ENCODE measurements around the gene KCNK6.

The KCNK6 gene

DNA sequence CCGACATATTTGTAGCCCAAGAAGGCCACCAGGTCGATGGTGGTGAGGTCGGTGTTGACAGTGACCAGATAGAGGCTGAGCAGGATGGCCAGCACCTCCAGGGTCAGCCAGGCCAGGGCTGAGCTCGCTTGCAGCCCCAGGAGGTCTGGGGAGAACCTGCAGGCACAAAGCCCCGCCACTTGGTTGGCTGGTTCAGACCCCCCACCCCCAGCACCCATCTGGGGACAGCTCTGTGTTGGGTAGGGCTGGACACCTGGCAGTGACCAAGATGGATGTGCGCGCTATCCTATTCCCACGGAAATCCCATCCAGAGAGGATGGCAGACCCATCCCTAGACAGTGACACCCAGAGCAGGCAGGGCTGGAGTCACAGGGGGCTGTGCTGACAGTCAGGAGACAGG is 12.0 kb upstream of the KCNK6 start:
- no peak overlapping the region for H3K27ac ChIP-seq
- peaks cover 35% of the 10 kb centered on the region for H3K36me3 ChIP-seq (replicated peaks)
- DNase-seq, result no peak
- in situ Hi-C loops (cut with HindIII; ENCODE audit: low pct_ligation_motif_present, low sequenced_read_pairs), result no loop called here
- no peak overlapping the region for H3K4me3 ChIP-seq (ENCODE audit: low read depth, low read length)
- H3K27me3 ChIP-seq (replicated peaks), result no peaks in the 10 kb centered on the region
- TF ChIP-seq, protein P1, sequence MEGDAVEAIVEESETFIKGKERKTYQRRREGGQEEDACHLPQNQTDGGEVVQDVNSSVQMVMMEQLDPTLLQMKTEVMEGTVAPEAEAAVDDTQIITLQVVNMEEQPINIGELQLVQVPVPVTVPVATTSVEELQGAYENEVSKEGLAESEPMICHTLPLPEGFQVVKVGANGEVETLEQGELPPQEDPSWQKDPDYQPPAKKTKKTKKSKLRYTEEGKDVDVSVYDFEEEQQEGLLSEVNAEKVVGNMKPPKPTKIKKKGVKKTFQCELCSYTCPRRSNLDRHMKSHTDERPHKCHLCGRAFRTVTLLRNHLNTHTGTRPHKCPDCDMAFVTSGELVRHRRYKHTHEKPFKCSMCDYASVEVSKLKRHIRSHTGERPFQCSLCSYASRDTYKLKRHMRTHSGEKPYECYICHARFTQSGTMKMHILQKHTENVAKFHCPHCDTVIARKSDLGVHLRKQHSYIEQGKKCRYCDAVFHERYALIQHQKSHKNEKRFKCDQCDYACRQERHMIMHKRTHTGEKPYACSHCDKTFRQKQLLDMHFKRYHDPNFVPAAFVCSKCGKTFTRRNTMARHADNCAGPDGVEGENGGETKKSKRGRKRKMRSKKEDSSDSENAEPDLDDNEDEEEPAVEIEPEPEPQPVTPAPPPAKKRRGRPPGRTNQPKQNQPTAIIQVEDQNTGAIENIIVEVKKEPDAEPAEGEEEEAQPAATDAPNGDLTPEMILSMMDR (IDR thresholded peaks at IDR 0.05; ENCODE audit: low read depth, low read length, missing control alignments), result no peak

DNA sequence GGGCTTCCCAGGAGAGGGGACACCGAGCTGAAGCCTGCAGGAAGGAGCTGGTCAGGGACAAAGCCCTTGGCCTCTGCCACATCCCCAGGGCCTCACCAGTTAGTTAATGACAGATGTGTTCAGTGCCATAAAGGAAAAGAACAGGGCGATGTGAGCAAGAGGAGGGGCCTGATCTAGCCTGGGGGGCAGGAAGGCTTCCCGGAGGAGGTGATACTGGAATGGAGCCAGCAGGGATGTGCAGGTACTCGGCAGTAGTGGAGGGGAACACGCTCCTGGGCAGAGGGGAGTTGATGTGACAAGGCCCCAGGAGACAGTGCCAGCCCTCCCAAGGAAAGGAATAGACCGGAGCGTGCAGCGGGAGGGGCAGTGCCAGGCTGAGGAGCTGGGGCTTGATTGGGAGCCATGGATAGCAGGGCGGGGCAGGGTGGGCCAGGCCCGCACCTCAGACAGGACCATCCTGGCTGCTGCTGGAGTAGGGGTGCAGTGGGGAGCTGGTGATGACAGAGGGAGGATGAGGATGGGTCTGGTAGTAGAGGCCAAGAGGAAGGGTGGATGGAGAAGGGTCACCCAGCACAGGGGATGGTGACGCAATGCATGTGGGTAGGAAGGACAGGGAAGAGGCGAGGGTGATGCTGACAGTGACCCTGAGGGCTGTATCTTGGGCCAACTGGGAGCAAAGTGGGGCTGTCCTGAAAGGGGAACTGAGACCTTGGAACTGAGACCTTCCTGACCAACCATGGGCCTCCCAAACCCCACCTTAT is 11.5 kb upstream of the KCNK6 start:
- no peak overlapping the region for H3K4me3 ChIP-seq (ENCODE audit: low read depth, low read length)
- DNase-seq, result no peak
- no peaks in the 10 kb centered on the region for H3K27me3 ChIP-seq (replicated peaks)
- H3K27ac ChIP-seq, result no peak overlapping the region
- H3K36me3 ChIP-seq (replicated peaks), result peaks cover 35% of the 10 kb centered on the region
- in situ Hi-C loops (cut with HindIII; ENCODE audit: low pct_ligation_motif_present, low sequenced_read_pairs), result no loop called here
- TF ChIP-seq, protein P1 (IDR thresholded peaks at IDR 0.05; ENCODE audit: low read depth, low read length, missing control alignments), result no peak

DNA sequence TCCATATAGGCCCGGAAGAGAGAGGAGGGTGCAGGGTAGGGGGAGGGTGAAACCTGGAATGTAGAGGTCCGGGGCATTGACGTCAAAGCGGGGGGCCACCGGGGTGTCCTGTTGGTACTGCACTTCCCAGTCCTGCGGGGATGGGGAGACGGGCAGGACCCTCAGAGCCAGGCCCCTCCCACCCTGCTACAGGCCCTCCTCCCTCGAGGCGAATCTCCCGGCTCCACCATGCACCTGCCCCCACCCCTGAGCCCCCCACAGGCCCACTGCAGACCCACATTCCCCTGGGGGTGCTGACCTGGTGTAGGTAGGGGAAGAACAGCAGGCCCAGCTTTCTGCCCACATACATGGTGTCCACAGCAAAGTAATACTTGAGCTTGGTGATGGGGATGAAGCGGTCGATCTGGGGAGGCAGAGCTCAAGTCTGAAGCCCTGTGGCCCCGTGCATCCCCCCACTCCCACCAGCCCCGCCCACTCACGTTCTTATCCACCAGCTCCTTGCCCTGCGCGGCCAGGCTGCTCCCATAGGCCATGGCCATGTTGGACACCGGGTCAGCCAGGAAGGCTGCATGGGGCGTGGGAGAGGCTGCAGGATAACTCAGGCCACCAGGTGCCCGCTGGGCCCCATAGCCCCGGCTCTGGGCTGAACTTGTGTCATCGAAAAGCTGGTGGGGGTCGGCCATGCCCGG is 10.6 kb upstream of the KCNK6 start:
- Histone ChIP-seq H3K27me3 (replicated peaks) (no peaks in the 10 kb centered on the region), H3K36me3 (replicated peaks) (peaks cover 35% of the 10 kb centered on the region), H3K4me3 (ENCODE audit: low read depth, low read length) (no peak overlapping the region), H3K27ac (no peak overlapping the region)
- DNase-seq, result no peak
- in situ Hi-C loops (cut with HindIII; ENCODE audit: low pct_ligation_motif_present, low sequenced_read_pairs), result no loop called here
- TF ChIP-seq, protein P1 (IDR thresholded peaks at IDR 0.05; ENCODE audit: low read depth, low read length, missing control alignments), result no peak

DNA sequence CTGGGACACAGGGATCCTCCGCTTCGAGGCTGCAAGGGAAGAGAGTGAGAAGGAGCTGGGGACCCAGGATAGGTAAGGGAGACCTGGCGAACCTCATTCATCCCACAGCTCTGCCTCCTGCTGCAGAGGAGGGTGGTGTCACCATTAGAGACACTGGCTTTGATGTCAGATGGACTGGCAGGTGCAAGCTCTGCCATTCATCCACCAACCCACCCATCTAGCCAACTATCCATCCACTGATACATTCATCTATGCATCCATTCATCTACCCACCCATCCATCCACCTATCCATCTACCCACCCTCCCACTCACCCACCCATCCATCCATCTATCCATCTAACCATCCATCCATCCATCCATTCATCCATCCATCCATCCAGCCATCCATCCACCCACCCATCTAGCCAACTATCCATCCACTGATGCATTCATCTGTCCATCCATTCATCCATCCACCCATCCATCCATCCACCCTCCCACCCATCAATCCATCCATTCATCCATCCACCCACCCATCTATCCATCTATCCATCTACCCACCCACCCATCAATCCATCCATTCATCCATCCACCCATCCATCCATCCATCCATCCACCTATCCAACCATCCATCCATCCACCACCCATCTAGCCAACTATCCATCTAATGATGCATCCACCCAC is 9.9 kb upstream of the KCNK6 start:
- Histone ChIP-seq H3K27me3 (replicated peaks) (no peaks in the 10 kb centered on the region), H3K4me3 (ENCODE audit: low read depth, low read length) (no peak overlapping the region), H3K36me3 (replicated peaks) (peaks cover 29% of the 10 kb centered on the region), H3K27ac (no peak overlapping the region)
- in situ Hi-C loops (cut with HindIII; ENCODE audit: low pct_ligation_motif_present, low sequenced_read_pairs), result no loop called here
- DNase-seq, result no peak
- TF ChIP-seq, protein P1 (IDR thresholded peaks at IDR 0.05; ENCODE audit: low read depth, low read length, missing control alignments), result no peak

DNA sequence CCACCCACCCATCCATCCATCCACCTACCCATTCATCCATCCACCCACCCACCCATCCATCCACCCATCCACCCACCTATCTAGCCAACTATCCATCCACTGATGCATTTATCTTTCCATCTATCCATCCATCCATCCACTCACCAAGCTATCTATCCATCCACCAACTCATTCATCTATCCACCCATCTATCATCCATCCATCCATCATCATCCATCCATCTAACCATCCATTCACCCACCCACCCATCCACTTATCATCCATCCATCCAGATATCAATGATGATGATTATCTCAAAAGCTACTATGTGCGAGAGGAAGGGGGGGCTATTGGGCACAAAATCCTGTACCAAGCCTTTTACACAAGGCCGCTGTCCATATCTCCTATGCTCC is 9.4 kb upstream of the KCNK6 start:
- Histone ChIP-seq H3K36me3 (replicated peaks) (peaks cover 24% of the 10 kb centered on the region), H3K27me3 (replicated peaks) (no peaks in the 10 kb centered on the region), H3K4me3 (ENCODE audit: low read depth, low read length) (no peak overlapping the region), H3K27ac (no peak overlapping the region)
- in situ Hi-C loops (cut with HindIII; ENCODE audit: low pct_ligation_motif_present, low sequenced_read_pairs), result no loop called here
- TF ChIP-seq, protein P1 (IDR thresholded peaks at IDR 0.05; ENCODE audit: low read depth, low read length, missing control alignments), result no peak
- no peak for DNase-seq
